WTC11 (cell line): Measurements from ENCODE around the gene NFIA.

ENCODE experiments used
- ZBTB43 ChIP-seq: sonication (generic); formaldehyde crosslinking; IDR thresholded peaks from 2 replicates; pipeline ENCODE4 v1.8.1; 2023; ENCODE audit warnings: mild to moderate bottlenecking, missing genetic modification reagents
- ZNF281 ChIP-seq: sonication (generic); formaldehyde crosslinking; IDR thresholded peaks from 2 replicates; pipeline ENCODE4 v1.8.0; 2023; ENCODE audit warnings: mild to moderate bottlenecking, missing genetic modification reagents
- ZNF671 ChIP-seq: fragments of 250-450 bp; sonication (Bioruptor Pico); IDR thresholded peaks from 2 replicates; pipeline ENCODE4 v1.8.0; 2021; ENCODE audit warnings: mild to moderate bottlenecking
- TF ChIP-seq, protein P1 (sequence below): fragments of 200-600 bp; IDR thresholded peaks from 2 replicates; pipeline ENCODE4 v1.8.0; 2022; ENCODE audit warnings: antibody characterized with exemption
- TF ChIP-seq, protein P2 (sequence below): sonication (generic); formaldehyde crosslinking; IDR thresholded peaks from 2 replicates; pipeline ENCODE4 v1.8.1; 2023; ENCODE audit warnings: mild to moderate bottlenecking, missing genetic modification reagents, moderate library complexity

DNA sequence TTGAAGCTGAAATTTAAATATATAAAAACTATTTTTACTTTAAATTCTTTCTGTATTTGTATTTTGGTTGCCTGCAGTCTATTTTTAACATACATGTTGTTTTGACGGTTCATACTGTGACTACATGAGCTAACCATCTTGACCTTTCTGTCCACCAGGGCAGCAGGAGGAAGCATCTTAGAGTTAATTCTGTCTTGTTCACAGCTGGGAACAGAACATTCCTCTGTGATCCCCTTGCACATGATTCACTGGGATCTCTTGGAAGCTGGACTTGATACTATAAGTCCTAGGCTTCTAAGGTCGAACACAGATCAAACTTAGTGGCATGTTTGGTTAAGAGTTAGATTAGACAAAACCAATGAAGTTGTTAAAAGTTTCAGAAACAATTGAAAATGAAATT lies 99.7 kb downstream of the NFIA start:
- TF ChIP-seq ZNF671 (CRISPR knock-in tag) = no peak
- TF ChIP-seq, protein P1, sequence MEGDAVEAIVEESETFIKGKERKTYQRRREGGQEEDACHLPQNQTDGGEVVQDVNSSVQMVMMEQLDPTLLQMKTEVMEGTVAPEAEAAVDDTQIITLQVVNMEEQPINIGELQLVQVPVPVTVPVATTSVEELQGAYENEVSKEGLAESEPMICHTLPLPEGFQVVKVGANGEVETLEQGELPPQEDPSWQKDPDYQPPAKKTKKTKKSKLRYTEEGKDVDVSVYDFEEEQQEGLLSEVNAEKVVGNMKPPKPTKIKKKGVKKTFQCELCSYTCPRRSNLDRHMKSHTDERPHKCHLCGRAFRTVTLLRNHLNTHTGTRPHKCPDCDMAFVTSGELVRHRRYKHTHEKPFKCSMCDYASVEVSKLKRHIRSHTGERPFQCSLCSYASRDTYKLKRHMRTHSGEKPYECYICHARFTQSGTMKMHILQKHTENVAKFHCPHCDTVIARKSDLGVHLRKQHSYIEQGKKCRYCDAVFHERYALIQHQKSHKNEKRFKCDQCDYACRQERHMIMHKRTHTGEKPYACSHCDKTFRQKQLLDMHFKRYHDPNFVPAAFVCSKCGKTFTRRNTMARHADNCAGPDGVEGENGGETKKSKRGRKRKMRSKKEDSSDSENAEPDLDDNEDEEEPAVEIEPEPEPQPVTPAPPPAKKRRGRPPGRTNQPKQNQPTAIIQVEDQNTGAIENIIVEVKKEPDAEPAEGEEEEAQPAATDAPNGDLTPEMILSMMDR = no peak
- TF ChIP-seq, protein P2, sequence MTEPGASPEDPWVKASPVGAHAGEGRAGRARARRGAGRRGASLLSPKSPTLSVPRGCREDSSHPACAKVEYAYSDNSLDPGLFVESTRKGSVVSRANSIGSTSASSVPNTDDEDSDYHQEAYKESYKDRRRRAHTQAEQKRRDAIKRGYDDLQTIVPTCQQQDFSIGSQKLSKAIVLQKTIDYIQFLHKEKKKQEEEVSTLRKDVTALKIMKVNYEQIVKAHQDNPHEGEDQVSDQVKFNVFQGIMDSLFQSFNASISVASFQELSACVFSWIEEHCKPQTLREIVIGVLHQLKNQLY (CRISPR knock-in tag) = no peak
- TF ChIP-seq ZNF281 (CRISPR knock-in tag) = no peak
- no peak for TF ChIP-seq ZBTB43
